ENCODE measurements around the gene GAREM2.

Gene GAREM2

DNA sequence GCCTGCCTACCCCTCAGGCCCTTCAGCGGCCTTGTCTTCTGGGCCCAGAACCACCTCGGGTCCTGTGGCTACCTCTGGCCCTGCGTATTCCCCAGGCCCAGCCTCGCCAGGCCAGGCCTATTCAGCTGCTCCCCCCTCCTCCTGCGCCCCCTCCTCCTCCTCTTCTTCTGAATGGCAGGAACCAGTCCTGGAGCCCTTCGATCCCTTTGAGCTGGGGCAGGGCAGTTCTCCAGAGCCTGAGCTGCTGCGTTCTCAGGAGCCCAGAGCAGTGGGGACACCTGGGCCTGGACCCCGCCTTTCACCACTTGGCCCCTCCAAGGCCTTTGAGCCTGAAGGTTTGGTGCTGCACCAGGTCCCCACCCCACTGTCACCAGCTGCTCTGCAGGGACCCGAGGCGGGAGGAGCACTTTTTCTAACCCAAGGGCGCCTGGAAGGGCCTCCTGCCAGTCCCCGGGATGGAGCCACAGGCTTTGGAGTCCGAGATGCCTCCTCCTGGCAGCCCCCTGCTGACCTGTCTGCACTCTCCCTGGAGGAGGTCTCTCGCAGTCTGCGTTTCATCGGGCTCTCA, 14.7 kb downstream of the GAREM2 start:
- no peak for DNase-seq

DNA sequence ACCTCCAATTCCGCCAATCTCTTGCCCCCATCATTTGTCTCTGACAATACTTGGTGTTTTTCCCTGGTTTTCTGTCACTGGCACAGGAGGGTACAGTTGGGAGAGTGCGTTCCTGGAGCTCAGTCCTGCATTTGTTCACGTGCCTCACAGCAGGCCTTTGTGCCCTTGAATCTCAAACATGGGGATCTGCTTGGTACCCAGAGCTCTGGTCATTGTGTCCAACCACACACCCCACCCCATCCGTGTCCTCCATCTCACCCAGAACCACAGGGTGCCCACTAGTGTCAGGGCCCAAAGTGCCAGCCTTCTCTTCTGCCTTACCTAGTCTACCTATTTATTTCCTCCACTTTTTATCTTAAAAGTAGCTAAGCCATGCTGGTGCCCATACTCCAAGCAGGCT, 16.2 kb downstream of the GAREM2 start:
- no peak for DNase-seq

- DNase-seq: no peak
Measured at GRCh38 chr2:26189751-26190150, 16.9 kb downstream of the GAREM2 start.

- no peak for DNase-seq
Measured at GRCh38 chr2:26190369-26190768, 17.5 kb downstream of the GAREM2 start.

DNA sequence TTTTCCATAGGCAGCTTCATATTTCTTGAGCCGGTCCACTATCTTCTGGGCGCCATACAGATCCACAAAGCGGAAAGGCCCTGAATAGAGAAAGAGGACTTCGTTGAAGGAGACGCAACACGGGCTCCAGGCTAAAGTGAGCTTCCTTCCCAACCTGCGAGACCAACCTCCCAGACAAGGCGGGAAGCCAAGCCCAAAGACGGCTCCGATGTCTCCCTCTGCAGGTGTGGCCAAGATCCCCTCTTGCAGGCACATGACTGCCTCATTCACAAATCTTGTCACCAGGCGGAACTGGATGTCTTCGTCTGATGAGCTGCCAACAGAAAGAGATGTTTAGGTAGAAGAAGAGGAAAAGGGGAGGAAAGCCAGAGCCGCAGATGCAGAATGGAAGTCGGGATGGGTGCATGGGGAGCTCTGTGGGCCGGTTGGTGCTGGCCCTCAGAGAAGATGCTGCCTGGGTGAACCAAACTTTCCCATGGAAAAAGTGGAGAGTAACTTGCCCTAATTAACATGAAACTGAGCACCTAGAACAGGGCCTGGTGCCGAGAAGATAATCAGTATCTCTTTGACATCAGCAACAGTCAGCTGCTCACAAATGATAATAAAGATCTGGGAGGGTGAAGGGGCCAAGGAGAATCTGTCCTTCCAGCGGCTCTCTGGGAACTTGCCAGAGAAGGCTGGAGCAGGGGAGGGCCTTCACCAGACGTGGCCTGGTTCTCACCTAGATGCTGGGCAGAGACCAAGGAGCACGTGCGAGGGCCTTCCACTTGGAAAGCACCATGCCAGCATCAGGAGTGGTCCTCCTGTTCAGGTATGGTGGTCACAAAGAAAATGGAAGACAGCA, 18.6 kb downstream of the GAREM2 start:
- no peak for DNase-seq

- DNase-seq: no peak
Measured at GRCh38 chr2:26193578-26194231, 20.8 kb downstream of the GAREM2 start.

DNA sequence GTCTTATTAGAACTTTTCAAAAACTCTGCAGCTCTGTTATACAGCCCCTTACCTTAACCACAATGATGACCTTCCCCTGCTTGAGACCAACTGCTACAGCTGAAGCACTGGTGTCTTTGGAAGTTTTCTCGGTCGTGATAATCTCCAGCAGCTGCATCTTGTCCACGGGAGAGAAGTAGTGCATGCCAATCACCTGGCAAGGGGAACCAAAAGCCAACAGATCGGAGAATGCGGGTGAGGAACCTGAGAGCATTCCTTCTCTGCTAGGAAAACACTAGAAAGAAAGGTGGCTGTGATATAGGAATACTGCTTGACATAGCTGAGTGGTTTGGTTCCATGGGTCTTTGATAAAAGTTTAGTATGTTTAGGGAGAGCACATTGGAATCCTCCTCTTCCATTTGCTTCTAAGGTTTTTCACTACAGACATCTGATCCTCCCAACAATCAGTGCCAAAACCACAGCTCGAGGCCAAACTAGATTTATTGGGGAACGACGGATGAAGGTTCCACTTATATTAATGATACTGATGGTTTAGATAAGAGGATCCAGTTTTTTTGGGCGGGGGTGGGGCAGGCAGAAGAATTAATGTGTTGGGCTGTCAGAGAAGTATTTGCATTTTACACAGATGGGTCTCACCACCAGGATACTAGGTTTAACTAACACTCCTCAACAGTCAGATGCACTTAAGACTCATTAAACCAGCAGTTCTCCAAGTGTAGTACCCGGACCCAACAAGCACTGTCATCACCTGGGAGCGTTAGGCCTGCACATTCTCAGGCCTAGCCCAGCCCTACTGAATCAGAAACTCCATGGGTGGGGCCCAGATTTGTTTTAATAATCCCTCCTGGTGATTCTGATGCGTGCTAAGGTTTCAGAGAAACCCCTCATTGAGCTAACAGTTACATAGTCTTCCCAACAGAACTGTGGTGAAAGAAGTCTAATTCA, 22.4 kb downstream of the GAREM2 start:
- no peak for DNase-seq

DNA sequence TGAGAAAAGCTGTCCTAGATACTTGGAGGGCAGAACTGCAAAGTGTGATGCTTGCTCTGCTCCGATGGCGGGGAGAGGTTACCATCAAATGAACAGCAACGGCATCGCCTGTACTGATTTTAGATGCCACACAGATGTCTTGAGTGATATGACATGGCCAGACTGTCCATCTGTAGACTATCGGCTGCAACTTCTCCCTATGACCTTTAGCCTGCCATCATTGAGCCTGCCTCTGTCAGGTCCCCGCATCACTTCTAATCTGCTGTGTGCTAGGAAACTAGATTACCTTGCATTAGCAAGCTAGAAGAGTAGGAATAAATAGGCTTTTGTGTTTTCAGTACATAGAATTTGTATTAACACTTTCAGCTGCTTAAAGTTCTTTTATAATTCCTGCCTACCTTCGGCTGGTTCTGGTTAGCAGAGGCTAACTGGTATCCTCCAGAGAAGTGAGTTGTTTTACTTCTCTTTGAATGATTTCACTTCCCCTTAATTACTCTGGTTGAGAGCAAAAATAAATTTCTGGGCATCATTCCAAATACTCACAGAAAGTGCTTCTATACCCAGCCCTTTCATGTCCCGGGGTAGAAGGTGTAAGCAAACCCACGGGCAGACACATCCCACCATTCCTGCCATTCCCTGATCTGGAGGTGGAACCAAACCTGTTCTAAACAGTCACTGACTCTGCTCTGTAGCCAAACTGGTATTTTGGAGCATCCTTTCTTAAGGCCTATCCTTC, 24.0 kb downstream of the GAREM2 start:
- no peak for DNase-seq

- no peak for DNase-seq
Measured at GRCh38 chr2:26197516-26197915, 24.6 kb downstream of the GAREM2 start.

DNA sequence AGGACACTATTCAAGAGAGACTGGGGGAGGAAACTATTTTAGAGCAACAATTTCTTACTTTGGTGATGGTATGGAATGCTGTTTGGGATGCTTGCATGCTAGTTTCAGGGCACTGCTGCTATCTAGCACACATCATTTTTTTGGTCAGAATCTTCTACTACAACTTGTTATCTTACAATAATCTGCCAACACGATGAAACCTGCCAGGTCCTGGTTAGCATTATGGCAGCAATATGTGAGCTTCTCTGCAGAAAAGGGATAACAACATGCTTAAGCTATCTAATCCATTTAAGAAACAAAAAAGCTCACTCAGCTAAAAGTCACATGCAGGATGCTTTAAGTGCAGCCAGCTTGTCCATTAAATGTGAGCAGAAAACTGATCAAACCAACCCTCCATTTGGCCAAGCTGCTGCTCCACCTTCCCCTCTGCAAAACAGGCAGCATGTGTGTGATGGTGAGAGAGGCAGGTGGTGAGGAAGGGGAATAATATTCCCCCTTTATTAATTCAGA, 30.1 kb downstream of the GAREM2 start:
- no peak for DNase-seq

DNA sequence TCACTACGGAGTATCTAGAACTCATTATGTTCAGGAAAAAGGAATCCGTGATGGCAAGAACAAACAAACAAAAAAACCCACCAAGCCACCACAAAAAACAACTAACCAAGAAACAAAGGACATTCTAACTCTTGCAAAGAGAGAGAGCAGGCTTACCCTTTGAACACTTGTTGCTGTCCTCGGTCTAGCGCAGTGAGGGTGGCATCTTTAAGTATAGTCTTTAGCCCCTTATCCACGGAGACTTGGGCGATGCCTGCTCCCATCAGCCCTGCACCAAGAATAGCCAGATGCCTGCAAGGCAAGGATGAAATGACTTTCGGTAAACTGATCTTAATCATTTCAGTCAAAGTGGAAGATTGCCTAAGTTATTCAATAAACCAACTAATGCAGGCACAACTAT, 31.0 kb downstream of the GAREM2 start:
- no peak for DNase-seq

- no peak for DNase-seq
Measured at GRCh38 chr2:26212011-26212410, 39.1 kb downstream of the GAREM2 start.

- no peak for DNase-seq
Measured at GRCh38 chr2:26214759-26215158, 41.9 kb downstream of the GAREM2 start.

GRCh38 chr2:26215833-26216232, 42.9 kb downstream of the GAREM2 start:
- no peak for DNase-seq

- no peak for DNase-seq
Measured at GRCh38 chr2:26216587-26216986, 43.7 kb downstream of the GAREM2 start.

DNA sequence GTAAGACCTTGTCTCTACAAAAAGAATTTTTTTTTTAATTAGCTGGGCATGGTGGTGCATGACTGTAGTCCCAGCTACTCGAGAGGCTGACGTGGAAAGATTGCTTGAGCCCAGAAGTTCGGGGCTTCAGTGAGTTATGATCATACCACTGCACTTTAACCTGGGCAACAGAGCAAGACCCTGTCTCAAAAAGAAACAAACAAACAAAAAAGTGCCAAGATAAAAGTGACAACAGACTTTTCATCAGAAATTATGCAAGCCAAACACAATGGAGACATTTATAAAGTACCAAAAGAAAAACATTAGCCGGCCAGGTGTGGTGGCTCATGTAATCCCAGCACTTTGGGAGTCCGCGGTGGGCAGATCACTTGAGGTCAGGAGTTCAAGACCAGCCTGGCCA, 44.8 kb downstream of the GAREM2 start:
- no peak for DNase-seq

DNA sequence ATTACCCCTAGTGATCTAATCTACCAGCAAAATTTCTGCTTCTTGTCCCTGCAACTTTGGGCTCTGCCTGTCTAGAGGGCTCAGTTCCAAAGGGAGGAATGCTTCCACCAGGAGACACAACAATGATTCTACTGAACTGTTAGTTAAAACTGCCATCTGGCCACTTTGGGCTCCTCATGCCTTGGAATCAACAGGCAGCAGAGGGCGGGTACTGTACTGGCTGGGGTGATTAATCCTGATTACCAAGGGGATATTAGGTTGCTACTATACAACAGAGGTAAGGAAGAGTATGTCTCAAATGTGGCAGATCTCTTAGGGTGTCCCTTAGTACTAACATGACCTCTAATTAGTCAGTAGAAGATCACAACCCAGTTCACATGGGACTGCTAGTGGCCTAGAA, 50.1 kb downstream of the GAREM2 start:
- no peak for DNase-seq

GRCh38 chr2:26224095-26224494, 51.2 kb downstream of the GAREM2 start:
- no peak for DNase-seq

GRCh38 chr2:26229595-26229994, 56.7 kb downstream of the GAREM2 start:
- DNase-seq: no peak

GRCh38 chr2:26230806-26231205, 57.9 kb downstream of the GAREM2 start:
- DNase-seq: no peak

DNA sequence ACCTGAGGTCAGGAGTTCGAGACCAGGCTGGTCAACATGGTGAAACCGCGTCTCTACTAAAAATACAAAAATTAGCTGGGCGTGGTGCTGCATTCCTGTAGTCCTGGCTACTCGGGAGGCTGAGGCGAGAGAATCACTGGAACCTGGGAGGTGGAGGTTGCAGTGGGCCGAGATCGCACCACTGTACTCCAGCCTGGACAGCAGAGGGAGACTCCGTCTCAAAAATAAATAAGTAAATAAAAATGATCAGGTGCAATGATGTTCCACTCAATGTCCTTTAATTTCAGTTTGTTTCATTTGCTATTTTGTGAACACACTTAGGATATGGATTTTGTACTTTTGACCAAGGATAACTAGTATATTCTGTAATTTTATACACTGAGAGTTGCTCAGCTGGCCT, 62.2 kb downstream of the GAREM2 start:
- DNase-seq: peak in 1 of 2 donors; percentile 19

GRCh38 chr2:26237868-26238267, 65.0 kb downstream of the GAREM2 start:
- DNase-seq: no peak

Measured in CD4-positive, alpha-beta T cell treated with Interleukin-4 for 1 hour (primary cell).